Measurements from ENCODE around the gene GPC1. TPM values are rescaled to one million over a fixed set of nuclear protein-coding genes. Genes with fewer than 3 reads are reported as not detected.

GPC1 gene
- total and polyA plus RNA-seq, 12 donors, result 104 to 287 (median 181) TPM

- H3K4me3 ChIP-seq, result no peak overlapping the region
- no peak for ATAC-seq
- intact Hi-C loops (cut with DNase I), result loop anchor here in 1 of 10 donors (10.0 kb wide), 1 partner anchor 65 kb away; no protein-coding TSS in a partner anchor
- no peak for TF ChIP-seq CTCF (IDR thresholded peaks at IDR 0.05)
- H3K4me1 ChIP-seq, result no peaks in the 10 kb centered on the region
- H3K36me3 ChIP-seq, result no peaks in the 10 kb centered on the region
- H3K27ac ChIP-seq, result no peak overlapping the region
- H3K27me3 ChIP-seq, result no peaks in the 10 kb centered on the region
- WGBS, 2 donors, result 70 to 74% methylated on average over 2 of the region's 2 CpGs
- DNase-seq, result no peak
- H3K9me3 ChIP-seq, result peaks cover 0 to 34% (median 4%) of the 10 kb centered on the region in 11 donors
Measured at GRCh38 chr2:240419723-240420122, 15.7 kb upstream of the GPC1 start.

DNA sequence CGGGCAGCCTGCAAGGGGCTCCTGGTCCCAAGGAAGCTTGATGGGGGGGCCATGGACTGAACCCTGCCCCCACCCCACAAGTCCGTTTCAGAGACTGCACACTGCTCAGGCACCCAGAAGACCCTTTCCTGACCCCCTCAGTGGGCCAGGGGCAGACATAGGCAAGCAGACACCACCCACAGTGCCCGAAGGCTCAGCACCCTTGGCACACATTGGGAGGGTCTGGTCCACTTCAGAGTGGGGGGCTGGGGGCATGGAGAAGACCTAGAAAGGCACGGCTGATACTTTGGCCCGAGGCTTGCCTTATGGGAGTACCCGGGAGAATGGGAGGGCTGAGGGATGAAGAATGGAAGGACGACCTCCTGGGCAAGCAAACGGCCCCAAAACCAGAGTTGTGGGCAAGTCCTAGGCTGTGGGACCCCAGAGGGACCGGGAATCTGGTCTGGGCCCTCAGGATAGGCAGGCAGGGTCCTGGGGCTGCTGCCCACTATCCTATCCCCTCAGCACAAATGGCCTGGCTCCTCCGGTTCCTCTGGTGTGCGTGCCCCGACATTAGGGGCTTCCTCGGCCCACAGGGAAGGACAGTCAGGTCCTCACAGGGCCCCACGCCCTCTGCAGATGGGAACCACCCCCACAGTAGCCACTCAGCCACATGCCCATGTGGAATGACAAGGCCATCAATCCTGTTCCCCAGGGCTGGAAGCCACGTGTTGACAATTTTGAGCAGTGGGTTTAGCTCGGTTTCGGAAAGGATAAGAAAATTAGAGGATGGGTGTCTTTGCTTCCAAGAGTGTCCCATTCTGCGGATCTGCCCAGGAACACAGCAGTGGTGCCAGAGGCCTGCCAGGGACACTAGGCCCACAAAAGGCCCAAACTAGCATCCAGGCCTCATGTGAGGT is 15.0 kb upstream of the GPC1 start:
- H3K4me3 ChIP-seq, result no peak overlapping the region
- no peak for DNase-seq
- 88 to 91% methylated on average over 18 of the region's 18 CpGs for WGBS, 2 donors
- peaks cover 0 to 36% (median 4%) of the 10 kb centered on the region in 11 donors for H3K9me3 ChIP-seq
- no peaks in the 10 kb centered on the region for H3K36me3 ChIP-seq
- ATAC-seq, result no peak
- no peaks in the 10 kb centered on the region for H3K27me3 ChIP-seq
- intact Hi-C loops (cut with DNase I), result loop anchor here in 1 of 10 donors (10.0 kb wide), 1 partner anchor 66 kb away; no protein-coding TSS in a partner anchor
- H3K27ac ChIP-seq, result no peak overlapping the region
- H3K4me1 ChIP-seq, result no peaks in the 10 kb centered on the region
- no peak for TF ChIP-seq CTCF (IDR thresholded peaks at IDR 0.05)

DNA sequence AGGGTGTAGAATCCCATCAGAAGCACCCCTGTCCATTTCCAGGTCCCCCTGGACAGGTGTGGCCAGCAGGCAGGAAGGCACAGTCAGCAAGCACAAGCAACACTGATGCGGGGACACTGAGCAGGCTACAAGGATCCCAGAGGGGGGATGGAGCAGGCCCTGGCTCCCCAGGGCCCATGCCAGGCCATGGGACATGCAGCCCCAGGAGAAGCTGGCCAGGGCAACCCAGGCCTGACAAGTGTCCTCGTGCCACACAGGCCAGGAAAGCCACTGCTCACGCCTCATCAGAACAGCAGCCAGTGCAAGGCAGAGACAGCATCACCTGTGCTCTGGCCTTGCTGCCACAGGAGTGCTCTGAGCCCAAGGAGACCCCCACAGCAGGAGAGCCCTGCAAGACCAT is 14.1 kb upstream of the GPC1 start:
- H3K4me3 ChIP-seq, result no peak overlapping the region
- H3K36me3 ChIP-seq, result no peaks in the 10 kb centered on the region
- TF ChIP-seq CTCF (IDR thresholded peaks at IDR 0.05), result no peak
- intact Hi-C loops (cut with DNase I), result loop anchor here in 1 of 10 donors (10.0 kb wide), 1 partner anchor 67 kb away; no protein-coding TSS in a partner anchor
- H3K27me3 ChIP-seq, result no peaks in the 10 kb centered on the region
- peak in 1 of 8 donors; percentile 19 for ATAC-seq
- WGBS, 2 donors, result 82 to 100% methylated on average over 3 of the region's 3 CpGs
- peaks cover 0 to 38% (median 4%) of the 10 kb centered on the region in 11 donors for H3K9me3 ChIP-seq
- H3K4me1 ChIP-seq, result no peaks in the 10 kb centered on the region
- DNase-seq, result no peak
- H3K27ac ChIP-seq, result no peak overlapping the region

DNA sequence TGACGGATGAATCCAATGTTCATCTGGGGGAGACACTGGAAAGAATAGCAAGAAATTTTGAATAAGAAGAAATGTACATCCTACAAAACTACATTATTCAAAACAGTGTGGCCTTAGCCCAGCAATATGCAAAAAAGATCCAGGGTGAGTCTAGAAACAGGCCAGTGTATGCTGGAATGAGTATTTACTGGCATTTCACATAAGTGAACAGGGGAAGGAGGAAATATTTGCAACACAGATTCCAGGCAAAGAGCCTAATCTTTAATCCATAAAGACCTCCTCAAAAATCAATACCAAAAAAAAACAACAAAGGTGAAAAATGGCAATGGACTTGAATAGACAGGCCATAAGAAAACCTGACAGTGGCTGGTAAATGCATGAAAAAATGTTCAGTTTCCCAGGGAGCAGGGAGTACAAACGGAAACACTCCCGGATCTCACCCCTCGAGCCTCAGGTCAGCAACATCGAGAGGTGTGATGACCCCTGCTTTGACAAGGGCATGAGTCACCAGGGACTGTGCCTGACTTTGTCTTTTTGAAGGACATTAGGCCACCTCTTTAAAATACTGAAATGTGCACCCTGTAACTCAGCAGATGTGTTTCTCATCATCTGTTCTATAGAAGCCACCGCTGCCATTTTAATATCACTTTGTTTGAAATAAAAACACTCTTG is 12.7 kb upstream of the GPC1 start:
- intact Hi-C loops (cut with DNase I), result loop anchor here in 1 of 10 donors (10.0 kb wide), 1 partner anchor 68 kb away; no protein-coding TSS in a partner anchor
- H3K4me3 ChIP-seq, result no peak overlapping the region
- no peaks in the 10 kb centered on the region for H3K27me3 ChIP-seq
- H3K9me3 ChIP-seq, result peaks cover 0 to 38% (median 4%) of the 10 kb centered on the region in 11 donors
- no peak for TF ChIP-seq CTCF (IDR thresholded peaks at IDR 0.05)
- H3K4me1 ChIP-seq, result no peaks in the 10 kb centered on the region
- DNase-seq (no peak), ATAC-seq (no peak)
- 77 to 82% methylated on average over 6 of the region's 6 CpGs for WGBS, 2 donors
- H3K36me3 ChIP-seq, result no peaks in the 10 kb centered on the region
- no peak overlapping the region for H3K27ac ChIP-seq

Measured in heart right ventricle (tissue), 16 donors.